BLaER1 treated with 17β-estradiol and CSF1 and Interleukin-3, amounts not matched to agents 10 nM and 100 nM (cell line): ENCODE data around the gene FIGN.

ENCODE experiments used
- H3K27ac ChIP-seq, 11 experiments: shearing (Covaris generic); formaldehyde crosslinking; 2 replicates each; pipeline ENCODE4 v1.8.1; 2022
- H3K27me3 ChIP-seq, 11 experiments: shearing (Covaris generic); formaldehyde crosslinking; 2 replicates each; pipeline ENCODE4 v1.8.1; 2022
- H3K36me3 ChIP-seq, 11 experiments: shearing (Covaris generic); formaldehyde crosslinking; 2 replicates each; pipeline ENCODE4 v1.8.1; 2022
- H3K4me1 ChIP-seq, 10 experiments: shearing (Covaris generic); formaldehyde crosslinking; 2 replicates each; pipeline ENCODE4 v1.8.1; 2022
- H3K4me2 ChIP-seq, 11 experiments: shearing (Covaris generic); formaldehyde crosslinking; 2 replicates each; pipeline ENCODE4 v1.8.1; 2022
- H3K4me3 ChIP-seq, 10 experiments: shearing (Covaris generic); formaldehyde crosslinking; 2 replicates each; pipeline ENCODE4 v1.8.1; 2022
- H3K9ac ChIP-seq, 11 experiments: shearing (Covaris generic); formaldehyde crosslinking; 2 replicates each; pipeline ENCODE4 v1.8.1; 2022
- H3K9me3 ChIP-seq, 11 experiments: shearing (Covaris generic); formaldehyde crosslinking; replicated peaks in 1 of 11; 2 replicates each; pipeline ENCODE4 v1.8.1; 2022
- H4K20me1 ChIP-seq, 11 experiments: shearing (Covaris generic); formaldehyde crosslinking; 2 replicates each; pipeline ENCODE4 v1.8.1; 2022
- Cebpa-rat ChIP-seq, 11 experiments: shearing (Covaris generic); IDR thresholded peaks; 2 replicates each; pipeline ENCODE4 v1.8.1; 2022

Gene FIGN, protein sequence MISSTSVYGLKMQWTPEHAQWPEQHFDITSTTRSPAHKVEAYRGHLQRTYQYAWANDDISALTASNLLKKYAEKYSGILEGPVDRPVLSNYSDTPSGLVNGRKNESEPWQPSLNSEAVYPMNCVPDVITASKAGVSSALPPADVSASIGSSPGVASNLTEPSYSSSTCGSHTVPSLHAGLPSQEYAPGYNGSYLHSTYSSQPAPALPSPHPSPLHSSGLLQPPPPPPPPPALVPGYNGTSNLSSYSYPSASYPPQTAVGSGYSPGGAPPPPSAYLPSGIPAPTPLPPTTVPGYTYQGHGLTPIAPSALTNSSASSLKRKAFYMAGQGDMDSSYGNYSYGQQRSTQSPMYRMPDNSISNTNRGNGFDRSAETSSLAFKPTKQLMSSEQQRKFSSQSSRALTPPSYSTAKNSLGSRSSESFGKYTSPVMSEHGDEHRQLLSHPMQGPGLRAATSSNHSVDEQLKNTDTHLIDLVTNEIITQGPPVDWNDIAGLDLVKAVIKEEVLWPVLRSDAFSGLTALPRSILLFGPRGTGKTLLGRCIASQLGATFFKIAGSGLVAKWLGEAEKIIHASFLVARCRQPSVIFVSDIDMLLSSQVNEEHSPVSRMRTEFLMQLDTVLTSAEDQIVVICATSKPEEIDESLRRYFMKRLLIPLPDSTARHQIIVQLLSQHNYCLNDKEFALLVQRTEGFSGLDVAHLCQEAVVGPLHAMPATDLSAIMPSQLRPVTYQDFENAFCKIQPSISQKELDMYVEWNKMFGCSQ

DNA sequence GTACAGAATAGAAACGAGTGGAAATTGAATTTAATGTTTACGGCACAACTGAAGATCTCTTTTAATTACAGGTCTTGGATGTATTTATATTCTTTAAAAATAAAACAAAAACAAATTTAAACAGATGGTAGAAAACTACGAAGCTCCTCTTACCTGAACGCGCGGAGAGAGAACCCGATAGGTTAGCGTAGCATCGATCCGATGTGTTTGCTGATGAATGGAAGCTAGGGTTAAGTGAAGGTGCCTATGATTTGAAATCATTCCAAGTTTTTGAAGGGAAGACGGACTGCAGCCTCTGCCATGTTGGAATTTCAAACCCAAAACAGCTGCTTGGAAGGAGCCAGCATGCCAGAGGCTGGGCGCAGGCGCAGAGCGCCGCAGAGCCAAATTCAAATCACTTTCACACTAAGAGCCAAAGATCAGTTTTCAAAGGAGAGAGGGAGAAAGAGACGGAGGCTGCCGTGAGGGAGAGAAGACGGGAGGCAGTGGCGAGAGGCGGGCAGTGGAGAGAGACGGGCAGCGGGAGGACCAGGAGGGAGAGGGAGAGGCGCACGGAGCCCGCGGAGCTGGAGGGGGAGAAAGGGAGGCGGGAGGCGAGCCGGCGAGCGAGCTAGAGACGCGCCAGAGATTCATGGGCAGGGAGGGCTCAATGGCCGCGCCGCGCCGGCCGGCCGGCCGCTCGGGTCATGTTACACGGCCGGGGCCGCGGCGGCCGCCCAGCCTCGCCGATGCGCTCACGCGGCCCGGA lies at the start of gene FIGN:
TSS of gene FIGN (minus strand) at position 324 of the 748 bp plus-strand sequence. CDS start 1,081 bp downstream, outside the sequence.
- H4K20me1 ChIP-seq = no peaks in the 10 kb centered on the region
- H3K4me2 ChIP-seq = no peak within 1 kb of the TSS
- H3K4me3 ChIP-seq = no peak within 1 kb of the TSS
- no peaks in the 10 kb centered on the region for H3K4me1 ChIP-seq
- H3K36me3 ChIP-seq = no peaks in the 10 kb centered on the region
- no peak within 1 kb of the TSS for H3K27ac ChIP-seq
- no peak within 1 kb of the TSS for H3K9ac ChIP-seq
- no peaks in the 10 kb centered on the region for H3K27me3 ChIP-seq
- peaks cover 11 to 19% (median 15%) of the 10 kb centered on the region in 11 experiments for H3K9me3 ChIP-seq
- no peak for TF ChIP-seq Cebpa-rat (IDR thresholded peaks at IDR 0.05)

DNA sequence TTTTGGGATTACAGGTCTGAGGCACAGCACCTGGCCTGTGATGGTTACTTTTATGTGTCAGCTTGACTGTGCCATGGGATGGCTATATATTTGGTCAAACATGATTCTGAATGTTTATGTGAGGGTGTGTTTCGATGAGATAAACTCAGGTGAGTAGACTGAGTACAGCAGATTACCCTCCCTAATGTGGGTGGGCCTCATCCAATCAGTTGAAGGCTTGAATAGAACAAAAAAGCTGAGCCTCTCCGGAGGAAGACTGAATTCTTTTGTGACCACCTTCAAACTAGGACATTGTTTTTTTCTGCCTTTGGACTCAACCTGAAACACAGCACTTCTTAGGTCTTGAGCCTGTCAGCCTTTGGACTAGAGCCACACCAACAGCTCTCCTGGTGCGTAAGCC lies 49.4 kb upstream of the FIGN start:
- Histone ChIP-seq H3K9ac (no peak overlapping the region), H3K4me3 (no peak overlapping the region), H3K4me1 (no peaks in the 10 kb centered on the region), H3K9me3 (no peaks in the 10 kb centered on the region), H4K20me1 (no peaks in the 10 kb centered on the region), H3K36me3 (no peaks in the 10 kb centered on the region), H3K27me3 (no peaks in the 10 kb centered on the region), H3K27ac (no peak overlapping the region), H3K4me2 (no peak overlapping the region)
- no peak for TF ChIP-seq Cebpa-rat (IDR thresholded peaks at IDR 0.05)

DNA sequence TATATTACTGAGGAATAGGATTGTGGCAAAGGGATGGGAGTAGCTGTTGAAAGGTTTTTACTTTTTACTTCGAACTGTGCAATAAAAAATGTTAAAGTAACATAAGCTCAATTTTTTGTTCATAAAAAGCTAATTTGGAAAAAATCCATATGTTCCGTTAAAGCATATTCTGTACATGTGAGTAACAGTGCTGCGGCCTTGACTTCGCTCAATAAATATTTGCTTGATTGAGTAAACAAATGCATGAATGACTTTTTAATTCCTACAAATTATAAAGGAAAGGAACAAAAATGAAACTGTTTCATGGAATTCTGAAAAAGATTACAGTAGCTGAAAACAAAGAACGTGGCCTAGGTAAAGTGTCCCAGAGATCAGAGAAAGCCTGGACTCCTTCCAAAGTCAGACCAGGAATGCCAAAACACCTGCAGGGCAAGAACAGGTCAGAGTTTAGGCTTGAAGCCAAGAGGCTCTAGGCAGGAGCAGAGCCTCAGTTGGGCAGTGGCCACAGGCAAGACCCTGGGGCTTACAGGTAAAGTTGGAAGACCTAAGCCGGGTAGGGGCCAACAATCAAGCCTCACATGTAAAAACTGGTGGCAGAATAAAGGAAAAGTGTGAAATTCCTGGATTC lies 44.3 kb upstream of the FIGN start:
- no peak overlapping the region for H3K9ac ChIP-seq
- H3K4me2 ChIP-seq = no peak overlapping the region
- H3K27me3 ChIP-seq = no peaks in the 10 kb centered on the region
- no peak for TF ChIP-seq Cebpa-rat (IDR thresholded peaks at IDR 0.05)
- no peaks in the 10 kb centered on the region for H3K36me3 ChIP-seq
- no peaks in the 10 kb centered on the region for H3K4me1 ChIP-seq
- H3K9me3 ChIP-seq = no peaks in the 10 kb centered on the region
- H4K20me1 ChIP-seq = no peaks in the 10 kb centered on the region
- no peak overlapping the region for H3K4me3 ChIP-seq
- H3K27ac ChIP-seq = no peak overlapping the region

DNA sequence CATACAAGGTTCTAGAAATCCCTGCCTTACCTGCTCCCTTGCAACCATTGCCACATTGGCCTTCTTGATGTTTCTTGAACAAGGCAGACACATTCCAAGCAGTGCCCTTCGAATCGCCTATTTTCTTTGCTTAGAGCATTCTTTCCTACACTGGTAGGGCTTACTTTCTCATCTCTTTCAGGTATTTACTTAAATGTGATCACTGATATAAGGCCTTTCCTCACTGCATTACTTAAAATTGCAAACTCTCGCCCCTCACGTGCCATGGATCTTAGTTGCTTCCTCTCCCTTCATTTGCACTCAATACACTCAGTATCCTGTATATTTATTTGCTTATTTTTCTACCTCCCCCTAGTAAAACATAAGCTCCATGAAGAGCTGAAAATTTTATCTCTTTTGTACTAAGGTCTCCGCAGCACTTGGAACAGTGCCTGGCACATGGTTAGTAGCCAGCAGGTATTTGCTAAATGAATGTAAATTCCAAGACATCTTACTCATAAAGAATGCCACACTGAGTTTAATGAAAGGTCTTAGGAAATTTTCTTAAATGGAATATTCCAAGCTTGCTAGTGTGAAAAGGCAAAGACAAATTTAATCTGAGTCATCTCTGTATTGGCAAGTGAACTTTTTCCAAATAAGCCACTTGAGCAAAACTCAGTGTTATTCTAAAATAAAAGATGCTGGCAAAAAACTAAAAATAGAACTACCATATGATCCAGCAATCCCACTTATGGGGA lies 42.4 kb upstream of the FIGN start:
- Histone ChIP-seq H3K4me2 (no peak overlapping the region), H4K20me1 (no peaks in the 10 kb centered on the region)
- no peak for TF ChIP-seq Cebpa-rat (IDR thresholded peaks at IDR 0.05)

DNA sequence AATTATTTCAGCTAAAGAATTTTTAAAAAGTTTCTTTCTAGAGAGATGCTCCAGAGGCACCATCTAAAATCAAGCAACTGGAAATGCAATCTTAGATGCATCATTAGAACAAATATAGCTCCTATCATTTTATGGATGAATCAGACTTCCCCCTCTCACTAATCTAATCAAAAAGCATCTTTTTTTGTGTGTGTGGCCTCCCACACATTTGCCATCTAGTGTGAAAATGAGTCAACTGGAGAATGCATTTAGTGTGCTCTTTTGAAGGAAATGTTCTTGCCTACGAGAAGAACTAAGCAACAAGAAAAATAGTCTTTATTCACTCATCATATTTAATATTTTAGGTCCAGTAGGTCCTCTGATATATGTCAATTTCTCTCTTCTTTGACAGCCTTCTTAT lies 39.5 kb upstream of the FIGN start:
- Histone ChIP-seq H3K4me3 (no peak overlapping the region), H3K4me1 (no peaks in the 10 kb centered on the region), H4K20me1 (no peaks in the 10 kb centered on the region), H3K36me3 (no peaks in the 10 kb centered on the region), H3K27me3 (no peaks in the 10 kb centered on the region), H3K27ac (no peak overlapping the region; a peak in 1 of 22 replicates), H3K4me2 (no peak overlapping the region), H3K9me3 (no peaks in the 10 kb centered on the region), H3K9ac (no peak overlapping the region)
- no peak for TF ChIP-seq Cebpa-rat (IDR thresholded peaks at IDR 0.05)

More for the DNA sequence above, 42.4 kb upstream of the FIGN start:
- no peak overlapping the region for H3K27ac ChIP-seq
- H3K36me3 ChIP-seq = no peaks in the 10 kb centered on the region
- no peaks in the 10 kb centered on the region for H3K9me3 ChIP-seq
- H3K27me3 ChIP-seq = no peaks in the 10 kb centered on the region
- H3K4me1 ChIP-seq = no peaks in the 10 kb centered on the region
- H3K4me3 ChIP-seq = no peak overlapping the region
- no peak overlapping the region for H3K9ac ChIP-seq

DNA sequence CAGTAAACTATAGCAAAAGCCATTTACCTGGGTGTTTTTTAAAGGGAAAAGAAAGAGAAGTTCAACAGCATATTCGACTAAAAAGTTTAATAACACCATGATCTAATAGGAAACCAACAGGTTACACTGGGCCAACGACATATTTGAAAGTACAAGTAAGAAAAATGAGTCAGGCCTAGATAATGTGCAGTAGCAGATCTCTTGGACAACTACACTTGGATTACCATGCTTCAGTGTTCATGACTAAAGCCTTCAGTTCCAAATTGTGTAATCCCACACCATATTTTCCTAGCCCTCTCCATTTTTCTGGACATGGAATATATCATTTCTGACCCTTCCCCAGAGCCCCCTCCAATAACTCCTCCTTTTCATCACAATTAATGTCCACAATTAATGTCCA lies 39.1 kb upstream of the FIGN start:
- Histone ChIP-seq H3K4me3 (no peak overlapping the region), H3K9me3 (no peaks in the 10 kb centered on the region), H3K4me1 (no peaks in the 10 kb centered on the region), H3K36me3 (no peaks in the 10 kb centered on the region), H3K9ac (no peak overlapping the region), H3K27ac (no peak overlapping the region), H4K20me1 (no peaks in the 10 kb centered on the region), H3K4me2 (no peak overlapping the region), H3K27me3 (no peaks in the 10 kb centered on the region)
- TF ChIP-seq Cebpa-rat (IDR thresholded peaks at IDR 0.05) = no peak

DNA sequence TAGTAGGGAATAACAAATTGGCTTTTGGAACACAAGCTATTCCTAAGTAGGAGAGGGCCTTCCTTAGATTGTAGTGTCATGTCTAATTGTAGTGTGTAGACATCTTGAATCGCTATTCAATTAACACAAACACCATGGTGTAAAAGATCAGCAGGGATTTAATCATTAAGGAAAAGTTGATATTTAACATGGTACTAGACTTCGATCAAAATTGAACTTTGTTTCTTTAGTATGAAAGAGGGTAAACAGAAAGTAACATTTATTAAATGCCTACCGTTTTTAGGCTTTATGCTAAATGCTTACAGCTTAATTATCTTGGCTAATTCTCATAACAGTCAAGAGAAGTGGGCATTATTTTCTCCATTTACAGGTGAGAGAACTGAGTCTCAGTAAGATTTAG lies 37.5 kb upstream of the FIGN start:
- Histone ChIP-seq H3K27ac (no peak overlapping the region), H3K36me3 (no peaks in the 10 kb centered on the region), H3K9ac (no peak overlapping the region), H3K27me3 (no peaks in the 10 kb centered on the region), H3K9me3 (no peaks in the 10 kb centered on the region), H3K4me3 (no peak overlapping the region), H3K4me1 (no peaks in the 10 kb centered on the region), H4K20me1 (no peaks in the 10 kb centered on the region), H3K4me2 (no peak overlapping the region)
- no peak for TF ChIP-seq Cebpa-rat (IDR thresholded peaks at IDR 0.05)

DNA sequence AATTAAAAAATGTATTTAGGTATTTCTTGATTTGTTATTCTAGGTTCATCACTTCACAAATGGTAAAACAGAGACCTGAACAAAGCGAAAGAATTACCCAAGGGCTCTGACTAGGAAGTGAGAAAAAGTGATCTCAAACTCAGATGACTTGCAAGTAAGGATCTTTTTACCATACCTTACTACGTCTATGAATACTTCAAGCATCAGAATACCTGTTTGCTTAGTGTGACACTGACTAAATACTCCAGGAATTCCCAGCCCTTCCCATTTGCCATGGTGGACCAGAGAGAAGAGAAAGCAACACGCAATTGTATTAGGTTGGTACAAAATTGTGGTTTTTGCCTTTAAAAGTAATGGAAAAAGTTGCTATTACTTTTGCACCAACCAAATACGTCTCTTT lies 35.8 kb upstream of the FIGN start:
- Histone ChIP-seq H3K4me2 (no peak overlapping the region), H3K27ac (no peak overlapping the region), H3K36me3 (no peaks in the 10 kb centered on the region), H3K9ac (no peak overlapping the region), H4K20me1 (no peaks in the 10 kb centered on the region), H3K4me1 (no peaks in the 10 kb centered on the region), H3K27me3 (no peaks in the 10 kb centered on the region), H3K4me3 (no peak overlapping the region), H3K9me3 (no peaks in the 10 kb centered on the region)
- TF ChIP-seq Cebpa-rat (IDR thresholded peaks at IDR 0.05) = no peak
